GM10266 (cell line): ENCODE data around the gene CNDP1.

Experiments
- DNase-seq: peaks from one replicate; pipeline ENCODE4 v3.0.0; 2012; ENCODE audit errors: extremely low spot score
- CTCF ChIP-seq: IDR thresholded peaks from 2 replicates; pipeline ENCODE4 v1.5.1; 2012; ENCODE audit warnings: mild to moderate bottlenecking, low read depth; ENCODE audit not compliant: control insufficient read depth, insufficient read depth; ENCODE audit errors: missing control alignments

CNDP1 gene

GRCh38 chr18:74626049-74626874 lies 92.0 kb downstream of the CNDP1 start:
- no peak for DNase-seq
- no peak for TF ChIP-seq CTCF

GRCh38 chr18:74630804-74631203 lies 96.5 kb downstream of the CNDP1 start:
- TF ChIP-seq CTCF, result no peak
- no peak for DNase-seq

GRCh38 chr18:74631212-74631611 lies 96.9 kb downstream of the CNDP1 start:
- DNase-seq, result no peak

GRCh38 chr18:74631623-74632350 lies 97.5 kb downstream of the CNDP1 start:
- no peak for DNase-seq
- no peak for TF ChIP-seq CTCF

More at GRCh38 chr18:74631212-74631611, 96.9 kb downstream of the CNDP1 start:
- TF ChIP-seq CTCF, result no peak

- no peak for DNase-seq
- TF ChIP-seq CTCF, result no peak
Measured at GRCh38 chr18:74632351-74632679, 98.0 kb downstream of the CNDP1 start.

GRCh38 chr18:74632856-74633255 lies 98.6 kb downstream of the CNDP1 start:
- no peak for TF ChIP-seq CTCF
- DNase-seq, result no peak

GRCh38 chr18:74633652-74634352 lies 99.5 kb downstream of the CNDP1 start:
- no peak for TF ChIP-seq CTCF
- no peak for DNase-seq
